ENCODE results near the gene KIRREL3.

DNA sequence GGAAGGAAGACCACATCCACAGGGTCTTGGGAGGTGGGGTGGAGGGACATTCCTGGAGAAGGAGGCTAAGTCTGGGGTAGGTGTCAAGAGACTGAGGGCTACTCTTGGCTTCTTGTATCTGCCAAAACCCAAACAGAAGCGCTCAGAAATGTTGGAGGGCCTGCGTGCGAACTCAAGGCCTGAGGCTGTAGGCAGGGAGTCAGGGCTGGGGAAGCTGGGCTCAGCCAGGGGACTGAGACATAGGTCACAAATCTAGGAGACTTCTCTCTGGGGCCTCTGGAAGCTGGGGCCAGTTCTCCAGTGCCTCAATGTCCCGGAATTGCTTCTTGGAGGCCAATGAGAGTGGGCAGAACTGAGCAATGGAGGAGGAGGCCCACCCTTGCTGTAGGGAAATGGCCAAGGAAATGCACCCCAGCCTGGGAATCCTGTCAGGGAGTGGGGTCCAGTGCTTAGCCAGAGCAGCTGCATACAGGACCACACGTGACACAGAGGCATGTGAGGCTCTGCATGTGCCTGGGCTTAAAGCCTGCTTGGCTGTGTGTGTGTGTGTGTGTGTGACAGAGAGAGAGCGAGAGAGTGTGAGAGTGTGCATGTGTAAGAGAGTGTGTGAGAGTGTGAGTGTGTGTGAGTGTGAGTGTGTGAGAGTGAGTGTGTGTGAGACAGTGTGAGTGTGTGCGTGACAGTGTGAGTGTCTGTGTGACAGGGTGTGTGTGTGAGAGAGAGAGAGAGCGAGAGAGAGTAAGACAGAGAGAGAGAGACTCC lies 503.8 kb downstream of the KIRREL3 start:
- no peak for TF ChIP-seq SMAD4 (CRISPR knock-in tag; conservative IDR thresholded peaks at IDR 0.05)
- no peak for TF ChIP-seq EZH2 (IDR thresholded peaks at IDR 0.05; ENCODE audit: borderline replicate concordance, low read depth, low read length)

Measured in K562 (cell line).